ENCODE measurements around the gene CASP8AP2.

CASP8AP2 gene

DNA sequence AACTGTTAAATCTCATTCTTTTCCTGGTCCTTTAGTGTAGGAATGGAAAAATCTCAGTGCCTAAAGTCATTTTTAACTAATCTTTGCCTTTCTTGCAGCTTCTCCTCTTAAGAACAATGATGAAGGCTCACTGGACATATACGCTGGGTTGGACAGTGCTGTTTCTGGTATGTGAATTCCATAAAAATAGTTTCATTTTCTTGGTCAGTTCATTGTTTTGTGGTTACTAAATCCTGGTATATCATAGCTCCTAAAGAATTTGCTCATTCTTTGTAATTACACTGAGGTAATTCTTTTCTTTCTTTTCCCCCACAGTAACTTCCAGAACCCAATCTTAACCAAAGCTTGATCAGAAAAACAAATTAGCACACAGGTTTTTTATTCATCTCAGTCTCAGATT lies 23.4 kb downstream of the CASP8AP2 start:
- ChIA-PET CTCF (interaction anchor here (0.6 kb wide), 1 partner anchor 575 kb away, joined by 3 read pairs; no protein-coding TSS in a partner anchor), POLR2A (ENCODE audit: low non-redundant PET) (interaction anchor here (0.7 kb wide), 1 partner anchor 13 kb away, joined by 4 read pairs; no protein-coding TSS in a partner anchor)
- DNase-seq (ENCODE audit: low spot score) = no peak
- TF ChIP-seq, protein P1, sequence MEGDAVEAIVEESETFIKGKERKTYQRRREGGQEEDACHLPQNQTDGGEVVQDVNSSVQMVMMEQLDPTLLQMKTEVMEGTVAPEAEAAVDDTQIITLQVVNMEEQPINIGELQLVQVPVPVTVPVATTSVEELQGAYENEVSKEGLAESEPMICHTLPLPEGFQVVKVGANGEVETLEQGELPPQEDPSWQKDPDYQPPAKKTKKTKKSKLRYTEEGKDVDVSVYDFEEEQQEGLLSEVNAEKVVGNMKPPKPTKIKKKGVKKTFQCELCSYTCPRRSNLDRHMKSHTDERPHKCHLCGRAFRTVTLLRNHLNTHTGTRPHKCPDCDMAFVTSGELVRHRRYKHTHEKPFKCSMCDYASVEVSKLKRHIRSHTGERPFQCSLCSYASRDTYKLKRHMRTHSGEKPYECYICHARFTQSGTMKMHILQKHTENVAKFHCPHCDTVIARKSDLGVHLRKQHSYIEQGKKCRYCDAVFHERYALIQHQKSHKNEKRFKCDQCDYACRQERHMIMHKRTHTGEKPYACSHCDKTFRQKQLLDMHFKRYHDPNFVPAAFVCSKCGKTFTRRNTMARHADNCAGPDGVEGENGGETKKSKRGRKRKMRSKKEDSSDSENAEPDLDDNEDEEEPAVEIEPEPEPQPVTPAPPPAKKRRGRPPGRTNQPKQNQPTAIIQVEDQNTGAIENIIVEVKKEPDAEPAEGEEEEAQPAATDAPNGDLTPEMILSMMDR (conservative IDR thresholded peaks at IDR 0.05; ENCODE audit: low read depth) = no peak
- no peak overlapping the region for H3K27ac ChIP-seq

DNA sequence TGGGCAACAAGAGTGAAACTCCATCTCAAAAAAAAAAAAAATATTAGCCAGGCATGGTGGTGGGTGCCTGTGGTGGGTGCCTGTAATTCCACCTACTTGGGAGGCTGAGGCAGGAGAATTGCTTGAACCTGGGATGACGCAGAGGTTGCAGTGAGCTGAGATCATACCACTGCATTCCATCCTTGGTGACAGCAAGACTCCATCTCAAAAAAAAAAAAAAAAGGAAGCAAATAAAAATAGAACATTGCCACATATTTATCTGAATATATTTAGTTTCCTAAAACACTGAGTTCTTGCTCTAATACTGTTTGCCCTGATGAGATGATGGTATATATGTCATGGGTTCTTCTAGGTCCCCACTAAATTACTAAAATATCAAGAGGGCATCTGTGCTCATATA lies 28.4 kb downstream of the CASP8AP2 start:
- ChIA-PET POLR2A (ENCODE audit: low non-redundant PET) (no interaction called here), CTCF (no interaction called here)
- TF ChIP-seq, protein P1 (conservative IDR thresholded peaks at IDR 0.05; ENCODE audit: low read depth) = no peak

DNA sequence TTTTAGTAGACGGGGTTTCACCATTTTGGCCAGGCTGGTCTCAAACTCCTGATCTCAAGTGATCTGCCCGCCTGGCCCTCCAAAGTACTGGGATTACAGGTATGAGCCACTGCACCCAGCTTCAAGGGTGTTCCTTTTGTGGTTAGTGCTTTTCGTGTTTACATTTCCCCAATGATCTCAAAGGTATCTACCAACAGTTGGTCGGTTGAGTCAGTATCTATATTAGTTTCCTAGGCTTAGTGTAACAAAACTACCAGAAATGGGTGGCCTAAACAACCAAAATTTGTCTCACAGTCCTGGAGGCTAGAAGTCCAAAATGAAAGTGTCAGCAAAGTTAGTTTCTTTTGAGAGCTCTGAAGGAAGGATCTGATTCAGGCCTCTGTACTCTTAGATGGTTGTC lies 30.1 kb downstream of the CASP8AP2 start:
- DNase-seq (ENCODE audit: low spot score) = no peak
- TF ChIP-seq, protein P1 (conservative IDR thresholded peaks at IDR 0.05; ENCODE audit: low read depth) = no peak
- POLR2A ChIA-PET (ENCODE audit: low non-redundant PET) = no interaction called here
- CTCF ChIA-PET = no interaction called here
- no peak overlapping the region for H3K27ac ChIP-seq

More for the DNA sequence above, 28.4 kb downstream of the CASP8AP2 start:
- no peak for DNase-seq (ENCODE audit: low spot score)
- H3K27ac ChIP-seq = no peak overlapping the region

DNA sequence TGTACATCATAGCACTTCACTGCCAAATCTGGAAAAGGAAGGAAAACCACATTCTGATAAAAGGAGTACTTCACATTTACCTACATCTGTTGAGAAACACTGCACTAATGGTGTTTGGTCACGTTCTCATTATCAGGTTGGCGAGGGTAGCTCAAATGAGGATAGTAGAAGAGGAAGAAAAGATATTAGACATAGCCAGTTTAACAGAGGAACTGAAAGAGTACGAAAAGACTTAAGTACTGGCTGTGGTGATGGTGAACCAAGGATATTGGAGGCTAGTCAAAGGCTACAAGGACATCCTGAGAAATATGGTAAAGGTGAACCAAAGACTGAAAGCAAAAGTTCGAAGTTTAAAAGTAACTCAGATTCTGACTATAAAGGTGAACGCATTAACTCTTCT lies 32.6 kb downstream of the CASP8AP2 start:
- TF ChIP-seq, protein P1 (conservative IDR thresholded peaks at IDR 0.05; ENCODE audit: low read depth) = no peak
- no peak overlapping the region for H3K27ac ChIP-seq
- ChIA-PET CTCF (no interaction called here), POLR2A (ENCODE audit: low non-redundant PET) (no interaction called here)
- no peak for DNase-seq (ENCODE audit: low spot score)

DNA sequence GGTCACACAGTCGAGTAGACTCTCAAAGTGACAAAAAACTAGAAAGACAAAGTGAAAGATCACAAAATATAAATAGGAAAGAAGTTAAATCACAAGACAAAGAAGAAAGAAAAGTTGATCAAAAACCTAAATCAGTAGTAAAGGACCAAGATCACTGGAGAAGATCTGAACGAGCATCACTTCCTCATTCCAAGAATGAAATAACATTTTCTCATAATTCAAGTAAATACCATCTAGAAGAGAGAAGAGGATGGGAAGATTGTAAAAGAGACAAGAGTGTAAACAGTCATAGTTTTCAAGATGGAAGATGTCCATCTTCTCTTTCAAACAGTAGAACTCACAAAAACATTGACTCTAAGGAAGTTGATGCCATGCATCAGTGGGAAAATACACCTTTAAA lies 33.0 kb downstream of the CASP8AP2 start:
- DNase-seq (ENCODE audit: low spot score) = no peak
- CTCF ChIA-PET = no interaction called here
- TF ChIP-seq, protein P1 (conservative IDR thresholded peaks at IDR 0.05; ENCODE audit: low read depth) = no peak
- POLR2A ChIA-PET (ENCODE audit: low non-redundant PET) = no interaction called here
- H3K27ac ChIP-seq = no peak overlapping the region

DNA sequence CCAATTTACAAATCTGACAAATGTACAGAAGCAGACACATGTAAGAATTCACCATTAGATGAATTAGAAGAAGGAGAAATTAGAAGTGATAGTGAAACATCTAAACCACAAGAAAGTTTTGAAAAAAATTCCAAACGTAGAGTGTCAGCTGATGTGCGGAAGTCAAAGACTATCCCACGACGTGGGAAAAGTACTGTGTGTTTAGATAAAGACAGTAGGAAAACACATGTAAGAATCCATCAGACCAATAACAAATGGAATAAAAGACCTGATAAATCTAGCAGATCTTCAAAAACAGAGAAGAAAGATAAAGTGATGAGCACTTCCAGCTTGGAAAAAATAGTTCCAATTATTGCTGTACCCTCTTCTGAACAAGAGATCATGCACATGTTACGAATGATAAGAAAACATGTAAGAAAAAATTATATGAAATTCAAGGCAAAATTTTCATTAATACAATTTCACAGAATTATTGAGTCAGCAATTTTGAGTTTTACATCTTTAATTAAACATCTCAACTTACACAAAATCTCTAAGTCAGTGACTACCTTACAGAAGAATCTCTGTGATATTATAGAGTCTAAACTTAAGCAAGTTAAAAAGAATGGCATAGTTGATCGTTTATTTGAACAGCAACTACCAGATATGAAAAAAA lies 36.5 kb downstream of the CASP8AP2 start:
- H3K27ac ChIP-seq = no peak overlapping the region
- TF ChIP-seq, protein P1 (conservative IDR thresholded peaks at IDR 0.05; ENCODE audit: low read depth) = no peak
- POLR2A ChIA-PET (ENCODE audit: low non-redundant PET) = interaction anchor here (0.6 kb wide), 1 partner anchor 13 kb away, joined by 4 read pairs; no protein-coding TSS in a partner anchor
- CTCF ChIA-PET = interaction anchor here (0.6 kb wide), 2 partner anchors 345 to 1195 kb away, joined by 3 to 6 read pairs; no protein-coding TSS in a partner anchor
- DNase-seq (ENCODE audit: low spot score) = no peak

All from RWPE1 (cell line).